ENCODE results near the gene BLVRB.

BLVRB gene

DNA sequence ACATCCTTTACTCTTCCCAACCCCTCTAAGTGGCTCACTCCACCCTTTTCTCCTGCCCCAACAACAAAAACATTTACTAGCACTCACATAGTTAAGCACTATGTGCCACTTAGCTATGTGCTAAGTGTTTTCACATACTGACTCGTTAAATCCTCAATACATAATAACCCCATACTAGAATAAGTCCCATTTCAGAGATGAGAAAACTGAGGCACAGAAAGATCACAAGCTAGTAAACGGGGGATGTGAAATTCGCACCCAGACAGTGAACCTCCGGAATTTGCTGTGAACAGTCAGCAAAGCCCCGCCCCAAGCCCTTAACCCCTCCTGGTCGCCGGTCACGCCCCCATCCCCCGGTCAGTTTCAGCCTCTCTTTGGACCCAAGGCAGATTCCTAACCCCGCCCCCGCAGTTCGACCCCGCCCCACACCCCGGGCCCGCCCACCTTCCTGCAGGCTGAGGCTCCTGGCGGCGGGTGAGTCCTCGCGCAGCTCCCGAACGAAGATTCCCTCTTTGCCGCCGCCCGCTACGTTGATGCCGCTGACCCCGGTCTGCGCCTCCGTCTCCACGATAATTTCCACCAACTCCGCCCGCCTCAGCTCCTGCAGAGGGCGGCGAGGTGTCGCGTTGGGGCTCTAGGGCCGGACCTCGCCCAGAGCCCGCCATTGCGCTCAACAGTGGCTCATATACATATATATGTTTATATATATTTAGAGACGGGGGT is 62.1 kb downstream of the BLVRB start:
- DNase-seq (ENCODE audit: low read depth in 2 of 2), result peak; percentile 63 to 81

DNA sequence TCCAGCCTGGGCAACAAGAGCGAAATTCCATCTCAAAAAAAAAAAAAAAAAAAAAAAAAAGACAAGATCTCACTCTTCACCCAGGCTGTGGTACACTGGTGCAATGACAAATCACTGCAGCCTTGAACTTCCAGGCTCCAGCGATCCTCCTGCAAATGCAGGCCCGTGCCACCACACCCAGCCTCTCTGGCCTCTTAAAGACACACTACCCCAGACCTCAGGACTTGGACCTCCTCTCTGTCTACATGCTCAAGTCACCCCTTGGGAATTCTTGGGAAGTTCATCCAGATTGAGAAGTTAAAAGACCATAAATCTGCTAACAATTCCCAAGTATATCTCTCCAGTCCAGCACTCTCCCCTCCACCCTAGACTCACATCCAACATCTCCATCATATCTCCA is 65.0 kb downstream of the BLVRB start:
- DNase-seq (ENCODE audit: low read depth in 2 of 2), result no peak

GRCh38 chr19:40398417-40399131 is 67.0 kb downstream of the BLVRB start:
- DNase-seq (ENCODE audit: low read depth in 2 of 2), result peak; percentile 67 to 70
